Neural progenitor cell (in vitro differentiated cells): ENCODE data around the gene OTUD5.

Experiments
- EZH2 ChIP-seq: fragments of 200-600 bp; sonication (generic); IDR thresholded peaks from 2 replicates; pipeline ENCODE4 v1.6.1; 2017; ENCODE audit warnings: antibody characterized with exemption, mild to moderate bottlenecking, moderate library complexity
- EZH2phosphoT487 ChIP-seq: fragments of 200-600 bp; sonication (generic); IDR thresholded peaks from 2 replicates; pipeline ENCODE4 v1.6.1; 2017; ENCODE audit warnings: antibody characterized with exemption
- TF ChIP-seq, protein P1 (sequence below): fragments of 200-600 bp; sonication (generic); IDR thresholded peaks from 2 replicates; pipeline ENCODE4 v1.5.1; 2017; ENCODE audit warnings: antibody characterized with exemption, mild to moderate bottlenecking

DNA sequence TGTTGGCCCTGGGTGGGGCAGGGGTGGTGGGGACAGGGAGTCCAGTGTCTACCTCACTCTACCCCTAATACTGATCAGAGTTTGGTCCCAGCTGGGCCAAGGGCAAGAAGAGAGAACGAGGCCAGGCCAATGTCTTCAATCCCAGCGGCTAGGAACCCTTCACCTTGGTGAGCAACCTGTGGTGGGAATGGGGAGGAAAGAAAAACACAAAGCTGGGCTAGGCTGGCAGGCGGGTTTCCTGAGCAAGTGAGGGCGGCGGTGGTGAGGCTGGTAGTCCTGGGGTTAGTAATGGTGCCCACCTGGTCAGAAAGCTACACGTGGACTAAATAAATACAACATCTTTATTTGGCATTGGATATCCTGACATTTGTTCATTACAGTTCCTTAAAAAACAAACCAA is 54.1 kb downstream of the OTUD5 start:
- TF ChIP-seq, protein P1, sequence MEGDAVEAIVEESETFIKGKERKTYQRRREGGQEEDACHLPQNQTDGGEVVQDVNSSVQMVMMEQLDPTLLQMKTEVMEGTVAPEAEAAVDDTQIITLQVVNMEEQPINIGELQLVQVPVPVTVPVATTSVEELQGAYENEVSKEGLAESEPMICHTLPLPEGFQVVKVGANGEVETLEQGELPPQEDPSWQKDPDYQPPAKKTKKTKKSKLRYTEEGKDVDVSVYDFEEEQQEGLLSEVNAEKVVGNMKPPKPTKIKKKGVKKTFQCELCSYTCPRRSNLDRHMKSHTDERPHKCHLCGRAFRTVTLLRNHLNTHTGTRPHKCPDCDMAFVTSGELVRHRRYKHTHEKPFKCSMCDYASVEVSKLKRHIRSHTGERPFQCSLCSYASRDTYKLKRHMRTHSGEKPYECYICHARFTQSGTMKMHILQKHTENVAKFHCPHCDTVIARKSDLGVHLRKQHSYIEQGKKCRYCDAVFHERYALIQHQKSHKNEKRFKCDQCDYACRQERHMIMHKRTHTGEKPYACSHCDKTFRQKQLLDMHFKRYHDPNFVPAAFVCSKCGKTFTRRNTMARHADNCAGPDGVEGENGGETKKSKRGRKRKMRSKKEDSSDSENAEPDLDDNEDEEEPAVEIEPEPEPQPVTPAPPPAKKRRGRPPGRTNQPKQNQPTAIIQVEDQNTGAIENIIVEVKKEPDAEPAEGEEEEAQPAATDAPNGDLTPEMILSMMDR: no peak
- no peak for TF ChIP-seq EZH2
- TF ChIP-seq EZH2phosphoT487: no peak
